Activated naive CD4-positive, alpha-beta T cell treated with anti-CD3 and anti-CD28 coated beads, Interleukin-2, amount 50 U/mL, for 72 hours (primary cell): ENCODE results near the gene GPATCH8. TPM values are rescaled to one million over a fixed set of nuclear protein-coding genes. Genes with fewer than 3 reads are reported as not detected.
A peak's percentile ranks its signal among the peaks of the same experiment; 100 is the strongest.

Source experiments
- ATAC-seq, 2 donors: fragments of 150-1000 bp; cut with Tn5 transposase; 2 replicates each; pipeline ENCODE4 v1.10.0; 2021; ENCODE audit warnings: mild to moderate bottlenecking in 2 of 2, moderate library complexity in 2 of 2
- DNase-seq, 2 donors: peaks; one replicate each; pipeline ENCODE4 v3.0.0; 2021 to 2022; ENCODE audit warnings: low spot score in 2 of 2
- H3K27ac Mint-ChIP-seq, 2 donors: one replicate each; pipeline ENCODE4 v1.8.0; 2022; ENCODE audit warnings: mild to moderate bottlenecking in 2 of 2, mixed read lengths in 2 of 2
- H3K36me3 Mint-ChIP-seq, 2 donors: one replicate each; pipeline ENCODE4 v1.8.0; 2022; ENCODE audit warnings: mixed read lengths in 2 of 2
- H3K9me3 Mint-ChIP-seq, 2 donors: one replicate each; pipeline ENCODE4 v1.8.0; 2022; ENCODE audit warnings: mixed read lengths in 2 of 2
- total RNA-seq, 2 donors: library from RNA; stranded (reverse); gene quantifications; one replicate each; pipeline ENCODE4 v1.2.3, GENCODE V29; 2022

The GPATCH8 gene
- total RNA-seq, 2 donors from 2014 or later = 39.3 to 46.2 TPM

- Mint-ChIP-seq H3K9me3 (no peaks in the 10 kb centered on the region), H3K36me3 (peaks cover 0 to 20% of the 10 kb centered on the region in 2 donors), H3K27ac (no peak overlapping the region)
- no peak for ATAC-seq
- DNase-seq = no peak
Observed at GRCh38 chr17:44492706-44493272, 10.4 kb downstream of the GPATCH8 start.

DNA sequence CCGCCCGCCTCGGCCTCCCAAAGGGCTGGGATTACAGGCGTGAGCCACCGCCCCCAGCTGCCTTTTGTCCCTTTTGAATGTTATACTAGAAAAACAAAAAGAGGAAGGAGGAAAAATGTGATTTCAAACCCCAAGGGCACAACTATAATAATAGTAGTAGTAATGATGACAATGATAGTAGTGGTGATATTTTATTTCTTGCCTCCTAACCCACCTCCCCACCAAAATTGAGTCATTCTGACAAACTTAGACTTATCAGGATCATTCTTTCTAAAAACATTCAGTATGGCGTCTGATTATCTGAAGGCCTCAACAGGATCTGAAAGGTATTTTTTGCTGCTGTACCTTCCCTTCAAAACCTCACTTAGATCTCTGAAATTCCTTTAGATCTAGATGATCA lies 13.6 kb downstream of the GPATCH8 start:
- H3K36me3 Mint-ChIP-seq = peaks cover 0 to 25% of the 10 kb centered on the region in 2 donors
- DNase-seq = no peak
- no peaks in the 10 kb centered on the region for H3K9me3 Mint-ChIP-seq
- ATAC-seq = no peak
- no peak overlapping the region for H3K27ac Mint-ChIP-seq

- H3K9me3 Mint-ChIP-seq = no peaks in the 10 kb centered on the region
- DNase-seq (no peak), ATAC-seq (no peak)
- no peak overlapping the region for H3K27ac Mint-ChIP-seq
- H3K36me3 Mint-ChIP-seq = peaks cover 0 to 25% of the 10 kb centered on the region in 2 donors
Observed at GRCh38 chr17:44487170-44487569, 16.0 kb downstream of the GPATCH8 start.

- DNase-seq = no peak
- no peaks in the 10 kb centered on the region for H3K9me3 Mint-ChIP-seq
- peak overlapping the region in 1 of 2 donors; percentile 16 for H3K27ac Mint-ChIP-seq
- H3K36me3 Mint-ChIP-seq = no peaks in the 10 kb centered on the region
- ATAC-seq = no peak
Observed at GRCh38 chr17:44473367-44473766, 29.8 kb downstream of the GPATCH8 start.

GRCh38 chr17:44469676-44470075 lies 33.5 kb downstream of the GPATCH8 start:
- ATAC-seq (no peak), DNase-seq (no peak)
- no peak overlapping the region for H3K27ac Mint-ChIP-seq
- no peaks in the 10 kb centered on the region for H3K36me3 Mint-ChIP-seq
- H3K9me3 Mint-ChIP-seq = no peaks in the 10 kb centered on the region

- no peak for ATAC-seq
- no peaks in the 10 kb centered on the region for H3K36me3 Mint-ChIP-seq
Observed at GRCh38 chr17:44467108-44467507, 36.1 kb downstream of the GPATCH8 start.

DNA sequence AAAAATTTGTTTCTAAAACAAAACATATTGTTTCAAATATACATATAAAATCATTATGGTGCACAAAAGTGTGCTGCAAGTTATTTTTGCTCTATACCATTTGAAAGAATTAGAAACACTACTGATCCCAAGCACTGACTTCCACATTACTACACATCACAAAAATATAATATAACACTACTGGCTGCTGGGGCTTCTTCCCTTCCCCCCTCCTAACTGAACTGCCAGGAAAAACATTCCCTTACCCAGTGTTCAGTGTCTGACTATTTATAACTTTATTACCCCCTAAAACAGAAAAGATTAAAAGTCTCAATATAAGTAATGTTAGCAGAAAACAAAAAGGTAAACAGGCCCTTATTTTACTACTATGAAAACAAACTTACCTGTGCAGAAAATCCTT lies 36.9 kb downstream of the GPATCH8 start:
- no peak for DNase-seq
- no peak for ATAC-seq
- no peak overlapping the region for H3K27ac Mint-ChIP-seq
- no peaks in the 10 kb centered on the region for H3K36me3 Mint-ChIP-seq
- H3K9me3 Mint-ChIP-seq = no peaks in the 10 kb centered on the region

More at GRCh38 chr17:44467108-44467507, 36.1 kb downstream of the GPATCH8 start:
- Mint-ChIP-seq H3K27ac (no peak overlapping the region), H3K9me3 (no peaks in the 10 kb centered on the region)
- no peak for DNase-seq

- DNase-seq (no peak), ATAC-seq (no peak)
- Mint-ChIP-seq H3K9me3 (no peaks in the 10 kb centered on the region), H3K36me3 (no peaks in the 10 kb centered on the region), H3K27ac (no peak overlapping the region)
Observed at GRCh38 chr17:44465897-44466296, 37.3 kb downstream of the GPATCH8 start.

- Mint-ChIP-seq H3K36me3 (no peaks in the 10 kb centered on the region), H3K27ac (no peak overlapping the region), H3K9me3 (no peaks in the 10 kb centered on the region)
- DNase-seq (no peak), ATAC-seq (no peak)
Observed at GRCh38 chr17:44465276-44465675, 37.9 kb downstream of the GPATCH8 start.

DNA sequence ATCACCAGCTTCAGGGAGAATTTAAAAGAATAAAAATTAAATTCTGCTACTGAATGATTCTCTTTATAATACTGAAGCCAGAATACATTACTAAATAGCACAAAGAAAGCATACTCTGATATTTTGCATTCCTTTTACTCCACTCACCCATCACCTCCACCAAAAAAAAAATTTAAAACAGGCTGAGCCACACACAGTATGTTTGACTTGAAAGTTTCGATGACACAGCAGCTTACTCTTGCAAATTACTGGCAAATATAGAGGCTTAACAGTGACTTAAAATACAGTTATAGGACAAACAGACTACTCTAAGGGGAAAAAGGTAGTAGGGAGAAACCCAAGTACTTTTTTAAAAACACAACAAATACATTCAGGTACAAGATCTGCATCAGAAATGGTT lies 39.2 kb downstream of the GPATCH8 start:
- no peak for ATAC-seq
- peak overlapping the region in 1 of 2 donors; percentile 17 for H3K27ac Mint-ChIP-seq
- no peaks in the 10 kb centered on the region for H3K36me3 Mint-ChIP-seq
- no peak for DNase-seq
- H3K9me3 Mint-ChIP-seq = no peaks in the 10 kb centered on the region

GRCh38 chr17:44451832-44452231 lies 51.4 kb downstream of the GPATCH8 start:
- Mint-ChIP-seq H3K36me3 (no peaks in the 10 kb centered on the region), H3K27ac (no peak overlapping the region), H3K9me3 (no peaks in the 10 kb centered on the region)
- ATAC-seq = no peak
- DNase-seq = no peak

GRCh38 chr17:44451016-44451627 lies 52.1 kb downstream of the GPATCH8 start:
- no peak for ATAC-seq

DNA sequence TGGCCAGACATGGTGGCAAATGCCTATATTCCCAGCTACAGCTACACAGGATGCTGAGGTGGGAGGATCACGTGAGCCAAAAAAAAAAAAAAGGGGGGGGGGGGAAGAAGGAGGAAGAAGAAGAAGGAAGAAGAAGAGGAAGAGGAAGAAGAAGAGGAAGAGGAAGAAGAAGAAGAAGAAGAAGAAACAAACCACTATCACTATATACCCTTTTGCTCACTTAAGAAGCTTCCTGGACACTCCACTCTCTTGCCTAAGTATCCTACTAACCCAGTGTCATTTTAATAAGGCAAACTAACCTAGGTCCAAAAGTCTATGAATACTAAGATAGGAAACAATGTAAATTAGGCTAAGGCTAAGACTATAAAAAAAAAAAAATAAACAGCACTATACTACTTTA lies 54.8 kb downstream of the GPATCH8 start:
- H3K9me3 Mint-ChIP-seq = no peaks in the 10 kb centered on the region

More at GRCh38 chr17:44451016-44451627, 52.1 kb downstream of the GPATCH8 start:
- Mint-ChIP-seq H3K9me3 (no peaks in the 10 kb centered on the region), H3K27ac (no peak overlapping the region), H3K36me3 (no peaks in the 10 kb centered on the region)
- DNase-seq = no peak

DNA sequence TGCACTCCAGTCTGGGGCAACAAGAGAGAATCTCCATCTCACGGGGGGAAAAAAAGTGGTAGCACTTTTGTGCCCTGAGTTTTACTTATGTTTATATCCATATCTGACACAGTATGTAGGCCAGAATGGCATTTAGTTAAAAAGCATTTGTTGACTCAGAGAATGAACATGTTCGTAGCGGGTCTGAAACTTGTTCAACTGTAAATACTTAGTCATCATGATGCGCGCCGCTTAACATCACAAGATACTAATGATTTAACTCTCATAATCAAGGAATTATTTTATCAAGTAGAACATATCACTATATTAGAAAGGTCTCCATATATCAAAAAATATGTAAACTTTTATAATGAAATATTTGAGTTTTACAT lies 58.5 kb downstream of the GPATCH8 start:
- Mint-ChIP-seq H3K9me3 (no peaks in the 10 kb centered on the region), H3K27ac (peak overlapping the region in 1 of 2 donors; percentile 12), H3K36me3 (no peaks in the 10 kb centered on the region)
- DNase-seq = no peak
- peak in 1 of 2 donors; percentile 56 for ATAC-seq

More for the DNA sequence above, 54.8 kb downstream of the GPATCH8 start:
- ATAC-seq = no peak
- no peak for DNase-seq
- no peaks in the 10 kb centered on the region for H3K36me3 Mint-ChIP-seq
- H3K27ac Mint-ChIP-seq = no peak overlapping the region

DNA sequence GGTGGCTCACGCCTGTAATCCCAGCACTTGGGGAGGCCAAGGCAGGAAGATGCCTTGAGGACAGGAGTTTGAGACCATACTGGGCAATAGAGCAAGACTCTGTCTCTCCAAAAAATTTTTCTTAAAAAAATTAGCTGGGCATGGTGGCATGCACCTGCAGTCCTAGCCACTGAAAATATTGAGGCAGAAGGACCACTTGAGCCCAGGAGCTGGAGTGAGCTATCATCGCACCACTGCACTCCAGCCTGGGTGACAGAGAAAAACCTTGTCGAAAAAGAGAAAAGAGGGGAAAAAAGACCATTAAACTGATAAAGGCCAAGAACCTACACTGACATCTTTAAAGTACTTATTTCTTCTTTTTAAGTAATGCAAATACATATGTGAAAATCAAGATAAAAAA lies 60.4 kb downstream of the GPATCH8 start:
- Mint-ChIP-seq H3K27ac (peak overlapping the region in 1 of 2 donors; percentile 15), H3K36me3 (peaks cover 0 to 5% of the 10 kb centered on the region in 2 donors), H3K9me3 (no peaks in the 10 kb centered on the region)
- ATAC-seq (no peak), DNase-seq (no peak)

DNA sequence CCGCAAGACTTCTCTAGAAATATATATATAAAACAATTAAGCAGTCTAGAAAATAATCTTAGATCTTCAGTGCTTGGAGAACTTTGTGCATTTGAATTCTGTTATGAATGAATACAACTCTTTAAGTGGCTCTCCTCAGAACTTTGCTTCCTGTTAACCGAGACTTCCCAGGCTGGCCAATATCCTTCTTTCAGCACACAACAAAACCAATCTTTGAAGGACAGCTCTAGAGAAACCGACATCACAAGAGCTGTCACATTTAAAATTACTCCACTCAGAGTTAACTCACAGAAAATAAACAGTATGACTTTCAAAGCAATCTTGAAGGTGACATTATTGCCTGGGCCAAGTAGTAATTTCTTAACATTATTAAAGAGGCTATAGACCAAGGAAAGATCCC lies 64.0 kb downstream of the GPATCH8 start:
- ATAC-seq = no peak
- Mint-ChIP-seq H3K9me3 (no peaks in the 10 kb centered on the region), H3K27ac (peak overlapping the region in 1 of 2 donors; percentile 19), H3K36me3 (peaks cover 0 to 5% of the 10 kb centered on the region in 2 donors)
- no peak for DNase-seq

DNA sequence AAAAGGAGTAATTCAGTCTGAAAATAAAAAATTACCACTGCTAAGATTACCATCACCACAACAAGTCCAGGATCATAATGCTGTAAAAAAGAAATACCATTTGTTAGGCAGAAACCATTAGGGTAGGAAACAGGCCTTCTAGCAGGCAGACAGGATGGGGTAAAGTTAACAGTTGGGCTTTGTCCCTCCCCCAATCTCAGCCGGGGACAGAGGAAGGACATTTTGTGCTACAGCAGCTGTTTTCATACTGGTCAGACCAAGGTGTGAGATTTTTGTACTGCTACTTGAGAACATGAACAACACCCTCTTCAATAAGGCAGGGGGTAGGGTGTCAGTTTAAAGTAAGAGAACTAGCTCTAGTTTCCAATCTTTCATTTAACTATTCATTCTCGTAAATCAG lies 64.6 kb downstream of the GPATCH8 start:
- Mint-ChIP-seq H3K27ac (no peak overlapping the region), H3K9me3 (no peaks in the 10 kb centered on the region), H3K36me3 (peaks cover 0 to 5% of the 10 kb centered on the region in 2 donors)
- no peak for DNase-seq
- ATAC-seq = no peak

GRCh38 chr17:44436336-44436735 lies 66.9 kb downstream of the GPATCH8 start:
- DNase-seq = no peak
- Mint-ChIP-seq H3K27ac (no peak overlapping the region), H3K9me3 (no peaks in the 10 kb centered on the region), H3K36me3 (peaks cover 0 to 5% of the 10 kb centered on the region in 2 donors)
- no peak for ATAC-seq
